HG02798 (cell line): ENCODE data around the gene GOLGA2.

Experiments used
- ATAC-seq: cut with Tn5 transposase; IDR thresholded peaks from one replicate; pipeline ENCODE4 v1.9.1; 2021; ENCODE audit warnings: mild to moderate bottlenecking; ENCODE audit not compliant: unreplicated experiment, poor library complexity

GOLGA2 gene

GRCh38 chr9:128216781-128217553 lies 58.8 kb downstream of the GOLGA2 start:
- no peak for ATAC-seq

GRCh38 chr9:128215491-128216409 lies 60.1 kb downstream of the GOLGA2 start:
- no peak for ATAC-seq

GRCh38 chr9:128214571-128215490 lies 61.0 kb downstream of the GOLGA2 start:
- no peak for ATAC-seq

GRCh38 chr9:128213746-128214497 lies 61.9 kb downstream of the GOLGA2 start:
- no peak for ATAC-seq

- no peak for ATAC-seq
These were observed 63.9 kb downstream of the GOLGA2 start for GRCh38 chr9:128211981-128212281.

GRCh38 chr9:128211186-128211980 lies 64.4 kb downstream of the GOLGA2 start:
- ATAC-seq: no peak

GRCh38 chr9:128208946-128209669 lies 66.7 kb downstream of the GOLGA2 start:
- no peak for ATAC-seq

GRCh38 chr9:128208386-128208785 lies 67.4 kb downstream of the GOLGA2 start:
- no peak for ATAC-seq

- ATAC-seq: no peak
These were observed 68.6 kb downstream of the GOLGA2 start for GRCh38 chr9:128206916-128207910.

GRCh38 chr9:128206484-128206883 lies 69.3 kb downstream of the GOLGA2 start:
- ATAC-seq: no peak
